Neural progenitor cell (in vitro differentiated cells): Measurements from ENCODE around the gene GLG1.

ENCODE experiments used
- EZH2 ChIP-seq: fragments of 200-600 bp; sonication (generic); IDR thresholded peaks from 2 replicates; pipeline ENCODE4 v1.6.1; 2017; ENCODE audit warnings: antibody characterized with exemption, mild to moderate bottlenecking, moderate library complexity
- EZH2phosphoT487 ChIP-seq: fragments of 200-600 bp; sonication (generic); IDR thresholded peaks from 2 replicates; pipeline ENCODE4 v1.6.1; 2017; ENCODE audit warnings: antibody characterized with exemption
- TF ChIP-seq, protein P1 (sequence below): fragments of 200-600 bp; sonication (generic); IDR thresholded peaks from 2 replicates; pipeline ENCODE4 v1.5.1; 2017; ENCODE audit warnings: antibody characterized with exemption, mild to moderate bottlenecking

DNA sequence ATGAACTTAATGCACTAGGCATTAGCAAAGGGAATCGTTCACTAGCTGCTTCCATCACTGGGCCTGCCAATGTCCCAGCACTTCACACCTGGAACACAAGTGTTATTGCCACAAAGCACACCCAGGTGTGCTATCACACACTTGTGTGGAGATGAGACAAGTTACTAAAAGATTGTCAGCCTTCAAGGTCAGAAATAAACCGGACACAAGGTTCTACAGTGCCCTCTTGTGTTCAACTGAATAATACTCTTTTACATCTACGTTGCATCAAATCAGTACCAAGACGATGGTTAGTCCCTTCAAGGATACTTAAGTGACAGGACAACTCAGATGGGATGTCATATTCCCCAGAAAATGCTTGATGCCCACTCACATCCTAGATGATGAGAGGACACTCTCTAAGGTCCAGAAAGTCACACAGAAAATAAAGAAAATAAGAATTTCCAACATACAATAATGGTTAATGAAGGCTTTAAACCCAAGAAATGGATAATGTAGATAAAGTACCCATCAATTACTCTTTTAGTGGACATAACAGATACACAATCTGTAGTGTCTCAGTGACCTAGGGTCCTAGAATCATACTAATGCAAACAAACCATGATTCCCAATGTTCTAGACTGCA lies 16.4 kb upstream of the GLG1 start:
- TF ChIP-seq, protein P1, sequence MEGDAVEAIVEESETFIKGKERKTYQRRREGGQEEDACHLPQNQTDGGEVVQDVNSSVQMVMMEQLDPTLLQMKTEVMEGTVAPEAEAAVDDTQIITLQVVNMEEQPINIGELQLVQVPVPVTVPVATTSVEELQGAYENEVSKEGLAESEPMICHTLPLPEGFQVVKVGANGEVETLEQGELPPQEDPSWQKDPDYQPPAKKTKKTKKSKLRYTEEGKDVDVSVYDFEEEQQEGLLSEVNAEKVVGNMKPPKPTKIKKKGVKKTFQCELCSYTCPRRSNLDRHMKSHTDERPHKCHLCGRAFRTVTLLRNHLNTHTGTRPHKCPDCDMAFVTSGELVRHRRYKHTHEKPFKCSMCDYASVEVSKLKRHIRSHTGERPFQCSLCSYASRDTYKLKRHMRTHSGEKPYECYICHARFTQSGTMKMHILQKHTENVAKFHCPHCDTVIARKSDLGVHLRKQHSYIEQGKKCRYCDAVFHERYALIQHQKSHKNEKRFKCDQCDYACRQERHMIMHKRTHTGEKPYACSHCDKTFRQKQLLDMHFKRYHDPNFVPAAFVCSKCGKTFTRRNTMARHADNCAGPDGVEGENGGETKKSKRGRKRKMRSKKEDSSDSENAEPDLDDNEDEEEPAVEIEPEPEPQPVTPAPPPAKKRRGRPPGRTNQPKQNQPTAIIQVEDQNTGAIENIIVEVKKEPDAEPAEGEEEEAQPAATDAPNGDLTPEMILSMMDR = peak; percentile 68
- TF ChIP-seq EZH2 (no peak), EZH2phosphoT487 (no peak)
